CD4-positive, alpha-beta T cell (primary cell): ENCODE results near the gene ADAM10. TPM values are rescaled to one million over a fixed set of nuclear protein-coding genes. Genes with fewer than 3 reads are reported as not detected.

Source experiments
- ATAC-seq: fragments of 200-7000 bp; cut with Tn5 transposase; one replicate; pipeline ENCODE4 v1.10.0; 2022; ENCODE audit warnings: mild to moderate bottlenecking; ENCODE audit not compliant: poor library complexity
- CTCF ChIA-PET: fragments of 350-600 bp; sonication (Branson Sonifier 250); formaldehyde crosslinking; loops from one replicate; lab custom pipeline; 2021; ENCODE audit warnings: antibody characterized with exemption, inconsistent platforms; lab: Charles Lee
- POLR2A ChIA-PET: fragments of 350-600 bp; sonication (Branson Sonifier 250); formaldehyde crosslinking; loops from one replicate; lab custom pipeline; 2021; ENCODE audit warnings: antibody characterized with exemption, inconsistent platforms; lab: Charles Lee
- DNase-seq, 14 experiments: peaks; one replicate each; pipeline ENCODE4 v3.0.0-alpha.2; 2013 to 2020; ENCODE audit warnings: mixed read lengths in 2 of 14
- H3K27ac ChIP-seq, 2 donors: one replicate each; pipeline versions ENCODE4 v1.5.1 to v1.7.0; 2013; ENCODE audit warnings: low read length in 2 of 2, low read depth in 1 of 2, mild to moderate bottlenecking in 1 of 2
- H3K27me3 ChIP-seq, 2 experiments: 1 replicate in 1 of 2; 2 replicates in 1 of 2; pipeline versions ENCODE4 v1.6.1 to v1.7.0; 2013; ENCODE audit warnings: low read length in 2 of 2, control low read depth in 1 of 2, mild to moderate bottlenecking in 1 of 2, moderate library complexity in 1 of 2; ENCODE audit not compliant: insufficient read depth in 2 of 2, control insufficient read depth in 1 of 2
- H3K36me3 ChIP-seq: one replicate; pipeline ENCODE4 v1.6.1; 2013; ENCODE audit warnings: low read length, control low read depth; ENCODE audit not compliant: insufficient read depth
- H3K4me1 ChIP-seq: one replicate; pipeline ENCODE4 v1.6.1; 2013; ENCODE audit warnings: low read length, control low read depth; ENCODE audit not compliant: insufficient read depth
- H3K4me3 ChIP-seq: one replicate; pipeline ENCODE4 v1.5.1; 2013; ENCODE audit warnings: mild to moderate bottlenecking, low read length, moderate library complexity
- H3K9me3 ChIP-seq, 2 experiments: 1 replicate in 1 of 2; 2 replicates in 1 of 2; pipeline versions ENCODE4 v1.6.1 to v1.7.0; 2013; ENCODE audit warnings: low read length in 2 of 2, mild to moderate bottlenecking in 2 of 2, control low read depth in 1 of 2, moderate library complexity in 1 of 2; ENCODE audit not compliant: control insufficient read depth in 1 of 2, insufficient read depth in 1 of 2
- H3K27ac Mint-ChIP-seq: one replicate; pipeline ENCODE4 v1.8.0; 2020; ENCODE audit warnings: mixed read lengths
- H3K27me3 Mint-ChIP-seq: one replicate; pipeline ENCODE4 v1.8.0; 2021; ENCODE audit warnings: mixed read lengths
- H3K36me3 Mint-ChIP-seq: one replicate; pipeline ENCODE4 v1.8.0; 2021; ENCODE audit warnings: low read depth, mixed read lengths
- H3K4me1 Mint-ChIP-seq: one replicate; pipeline ENCODE4 v1.8.0; 2021; ENCODE audit warnings: low read depth, mixed read lengths
- H3K4me3 Mint-ChIP-seq: one replicate; pipeline ENCODE4 v1.8.0; 2020; ENCODE audit warnings: mild to moderate bottlenecking, mixed read lengths
- H3K9me3 Mint-ChIP-seq: one replicate; pipeline ENCODE4 v1.8.0; 2020; ENCODE audit warnings: mixed read lengths
- CTCF ChIP-seq: fragments of 200-600 bp; IDR thresholded peaks from one replicate; pipeline ENCODE4 v1.8.0; 2022; ENCODE audit warnings: antibody characterized with exemption, mild to moderate bottlenecking
- intact Hi-C, 2 experiments: fragments of 100-400 bp; cut with DNase I in 1 of 2; cut with micrococcal nuclease in 1 of 2; formaldehyde crosslinking; loops; one replicate each; pipeline versions ENCODE4 v1.15.1 to v1.9.0; 2023 to 2025; cut with DNase I, micrococcal nuclease
- total RNA-seq, 174 experiments: library from RNA in 2 of 174; stranded (reverse) in 2 of 174; gene quantifications; one replicate each; pipeline ENCODE4 v1.2.3 and lab custom pipeline; 2021 to 2026

ADAM10 gene
- total RNA-seq, 2 experiments from 2014 or later = 70.5 to 80.4 TPM

- Histone ChIP-seq H3K27me3 (no peaks in the 10 kb centered on the region), H3K4me1 (peaks cover 15% of the 10 kb centered on the region), H3K36me3 (peaks cover 3% of the 10 kb centered on the region), H3K4me3 (no peak overlapping the region), H3K27ac (no peak overlapping the region), H3K9me3 (no peaks in the 10 kb centered on the region)
- Mint-ChIP-seq H3K9me3 (no peaks in the 10 kb centered on the region), H3K27me3 (no peaks in the 10 kb centered on the region), H3K4me3 (peak overlapping the region; percentile 46), H3K4me1 (peaks cover 87% of the 10 kb centered on the region), H3K36me3 (no peaks in the 10 kb centered on the region), H3K27ac (peak overlapping the region; percentile 1)
- no peak for TF ChIP-seq CTCF
- no peak for ATAC-seq
- CTCF ChIA-PET = interaction anchor here (0.8 to 1.9 kb wide), 2 partner anchors 15 to 30 kb away, joined by 3 to 6 read pairs; partner anchors contain the start of gene MINDY2
- DNase-seq = no peak
- POLR2A ChIA-PET = no interaction called here
- intact Hi-C loops = loop anchor here in 1 of 2 experiments (5.0 kb wide), 1 partner anchor 41 kb away; no protein-coding TSS in a partner anchor
These were observed 8.5 kb downstream of the ADAM10 start for GRCh38 chr15:58741032-58741431.

- Mint-ChIP-seq H3K9me3 (no peaks in the 10 kb centered on the region), H3K27me3 (no peaks in the 10 kb centered on the region), H3K27ac (no peak overlapping the region), H3K4me3 (no peak overlapping the region), H3K4me1 (peaks cover 87% of the 10 kb centered on the region), H3K36me3 (no peaks in the 10 kb centered on the region)
- CTCF ChIA-PET = interaction anchor here (1.3 kb wide), 1 partner anchor 30 kb away, joined by 3 read pairs; no protein-coding TSS in a partner anchor
- no peak for DNase-seq
- POLR2A ChIA-PET = interaction anchor here (0.6 kb wide), 1 partner anchor 505 kb away, joined by 3 read pairs; no protein-coding TSS in a partner anchor
- intact Hi-C loops = loop anchor here in 1 of 2 experiments (5.0 kb wide), 1 partner anchor 42 kb away; no protein-coding TSS in a partner anchor
- TF ChIP-seq CTCF = no peak
- Histone ChIP-seq H3K27ac (no peak overlapping the region), H3K36me3 (peaks cover 3% of the 10 kb centered on the region), H3K4me3 (no peak overlapping the region), H3K27me3 (no peaks in the 10 kb centered on the region), H3K4me1 (peaks cover 15% of the 10 kb centered on the region), H3K9me3 (no peaks in the 10 kb centered on the region)
- no peak for ATAC-seq
These were observed 9.1 kb downstream of the ADAM10 start for GRCh38 chr15:58740436-58740835.

GRCh38 chr15:58738046-58738707 lies 11.3 kb downstream of the ADAM10 start:
- intact Hi-C loops = no loop called here
- DNase-seq (peak in 3 of 14 experiments; percentile 6 to 36 (median 25)), ATAC-seq (no peak)
- H3K4me3 ChIP-seq = no peak overlapping the region
- peaks cover 11% of the 10 kb centered on the region for H3K4me1 ChIP-seq
- CTCF ChIA-PET = no interaction called here
- Mint-ChIP-seq H3K36me3 (no peaks in the 10 kb centered on the region), H3K4me3 (no peak overlapping the region), H3K9me3 (no peaks in the 10 kb centered on the region), H3K27ac (no peak overlapping the region), H3K27me3 (no peaks in the 10 kb centered on the region), H3K4me1 (peaks cover 86% of the 10 kb centered on the region)
- TF ChIP-seq CTCF = no peak
- H3K36me3 ChIP-seq = no peaks in the 10 kb centered on the region
- H3K27ac ChIP-seq = no peak overlapping the region
- no peaks in the 10 kb centered on the region for H3K9me3 ChIP-seq
- no peaks in the 10 kb centered on the region for H3K27me3 ChIP-seq
- POLR2A ChIA-PET = interaction anchor here (0.6 to 2.4 kb wide), 4 partner anchors 9 to 421 kb away, joined by 3 to 11 read pairs (median 4); partner anchors contain the start of genes ADAM10 and MINDY2
